GM18511 (cell line): ENCODE measurements around the gene SPTBN4.

ENCODE experiments used
- ATAC-seq: cut with Tn5 transposase; IDR thresholded peaks from one replicate; pipeline ENCODE4 v1.9.1; 2021; ENCODE audit warnings: mild to moderate bottlenecking, moderate library complexity; ENCODE audit not compliant: unreplicated experiment

The SPTBN4 gene

DNA sequence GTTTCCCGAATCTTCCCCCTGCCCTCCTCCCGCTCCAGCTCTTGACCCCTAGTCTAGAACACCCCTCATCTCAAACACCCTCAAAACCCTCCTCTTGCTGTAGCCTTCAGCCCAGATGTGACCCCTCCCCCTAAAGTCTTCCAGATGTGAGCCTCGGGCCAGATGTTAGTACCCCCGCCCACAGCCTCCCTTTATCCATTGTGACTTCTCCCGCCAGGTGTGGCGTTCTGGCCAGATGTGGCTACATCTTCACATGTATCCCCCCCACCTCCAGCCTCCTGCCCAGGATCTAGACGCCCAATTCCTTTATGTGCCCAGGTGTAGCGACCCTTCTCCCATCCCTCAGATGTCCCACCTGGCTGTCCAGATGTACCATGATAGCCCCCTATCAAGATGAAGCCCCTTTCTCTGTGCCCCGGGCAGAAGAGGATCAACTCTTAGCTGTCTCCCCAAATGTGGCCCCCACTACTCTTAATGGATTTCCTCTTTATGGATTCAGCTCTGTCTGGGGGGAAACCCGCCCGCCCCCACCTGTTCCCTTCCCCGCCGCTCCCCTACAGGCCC, 133.9 kb downstream of the SPTBN4 start:
- ATAC-seq: no peak

DNA sequence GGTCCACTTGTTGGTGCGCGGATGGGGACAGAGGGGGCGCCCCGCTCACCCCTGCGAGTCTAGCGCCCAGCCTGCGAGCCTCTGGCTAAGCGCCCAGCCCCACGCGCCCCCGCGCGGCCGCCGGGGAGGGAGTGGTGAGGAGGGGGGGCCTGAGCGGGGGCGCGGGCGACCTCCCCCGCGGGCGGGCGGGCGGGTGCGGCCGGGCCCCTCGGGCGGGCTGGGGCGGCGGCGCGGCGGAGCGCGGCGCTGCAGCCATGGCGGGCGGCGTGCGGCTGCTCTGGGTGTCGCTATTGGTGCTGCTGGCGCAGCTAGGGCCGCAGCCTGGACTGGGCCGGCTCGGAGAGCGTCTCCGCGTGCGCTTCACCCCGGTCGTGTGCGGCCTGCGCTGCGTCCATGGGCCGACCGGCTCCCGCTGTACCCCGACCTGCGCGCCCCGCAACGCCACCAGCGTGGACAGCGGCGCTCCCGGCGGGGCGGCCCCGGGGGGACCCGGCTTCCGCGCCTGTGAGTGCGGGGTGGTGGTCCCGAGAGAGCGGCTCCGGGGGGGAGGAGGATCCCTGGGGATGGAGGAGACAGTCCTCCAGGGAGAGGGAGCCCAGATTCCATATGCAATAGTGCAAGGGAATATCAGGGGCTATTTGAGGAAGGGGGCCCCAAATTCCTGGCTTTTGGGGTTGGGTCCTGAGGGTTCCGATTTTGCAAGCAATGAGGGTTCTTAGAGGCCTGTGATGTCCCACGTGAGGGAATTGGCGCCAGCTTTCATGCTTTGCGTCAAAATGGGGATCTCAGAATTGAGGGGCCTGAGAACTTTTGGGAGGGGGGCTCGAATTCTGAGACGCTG, 134.6 kb downstream of the SPTBN4 start, which contains the start of gene LTBP4:
LTBP4 (plus strand) TSS at position 236 of the 841 bp plus-strand sequence; CDS start at position 255, 19 bp downstream.
- no peak for ATAC-seq

- ATAC-seq: no peak
Measured at GRCh38 chr19:40603071-40603388, 136.2 kb downstream of the SPTBN4 start.

DNA sequence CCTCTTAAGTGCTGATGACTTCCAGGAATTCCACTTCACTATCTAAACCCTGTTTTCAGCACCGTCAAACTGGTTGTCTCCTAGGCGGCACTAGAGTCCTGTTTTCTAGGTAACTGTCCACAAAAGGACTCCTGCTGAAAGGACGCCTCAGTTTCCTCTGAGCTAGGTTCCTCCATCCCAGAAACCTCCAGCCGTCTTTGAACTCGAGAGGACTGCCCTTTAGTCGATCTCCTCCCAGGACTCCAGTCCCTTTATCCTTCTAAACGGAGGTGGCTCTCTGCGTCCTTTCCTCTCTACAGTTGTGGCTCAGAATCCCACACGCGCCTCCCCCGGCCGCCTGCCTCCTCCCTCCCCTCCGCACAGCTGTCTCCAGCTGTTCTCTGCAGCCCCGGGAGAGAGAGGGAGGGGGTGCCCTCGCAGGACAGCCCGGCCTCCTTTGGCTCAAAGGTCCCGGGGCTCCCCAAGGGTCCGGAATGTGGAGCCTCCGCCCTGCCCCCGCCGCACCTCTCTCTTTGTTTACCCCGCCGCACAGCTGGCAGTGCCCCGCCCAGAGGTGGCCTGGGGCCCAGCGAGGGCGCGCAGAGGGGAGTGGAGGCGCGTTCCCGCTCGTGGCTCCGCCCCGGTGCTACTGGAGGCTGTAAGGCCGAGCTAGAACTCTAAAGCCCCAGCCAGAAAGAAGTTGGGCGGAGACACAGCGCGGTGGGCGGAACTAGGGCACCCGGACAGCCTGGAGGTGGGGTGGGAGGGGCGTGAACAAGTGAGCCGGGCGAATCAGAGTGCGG, 136.8 kb downstream of the SPTBN4 start:
- peak; percentile 81 for ATAC-seq

GRCh38 chr19:40604171-40604646, 137.4 kb downstream of the SPTBN4 start:
- ATAC-seq: no peak

- no peak for ATAC-seq
Measured at GRCh38 chr19:40604647-40605215, 137.9 kb downstream of the SPTBN4 start.

DNA sequence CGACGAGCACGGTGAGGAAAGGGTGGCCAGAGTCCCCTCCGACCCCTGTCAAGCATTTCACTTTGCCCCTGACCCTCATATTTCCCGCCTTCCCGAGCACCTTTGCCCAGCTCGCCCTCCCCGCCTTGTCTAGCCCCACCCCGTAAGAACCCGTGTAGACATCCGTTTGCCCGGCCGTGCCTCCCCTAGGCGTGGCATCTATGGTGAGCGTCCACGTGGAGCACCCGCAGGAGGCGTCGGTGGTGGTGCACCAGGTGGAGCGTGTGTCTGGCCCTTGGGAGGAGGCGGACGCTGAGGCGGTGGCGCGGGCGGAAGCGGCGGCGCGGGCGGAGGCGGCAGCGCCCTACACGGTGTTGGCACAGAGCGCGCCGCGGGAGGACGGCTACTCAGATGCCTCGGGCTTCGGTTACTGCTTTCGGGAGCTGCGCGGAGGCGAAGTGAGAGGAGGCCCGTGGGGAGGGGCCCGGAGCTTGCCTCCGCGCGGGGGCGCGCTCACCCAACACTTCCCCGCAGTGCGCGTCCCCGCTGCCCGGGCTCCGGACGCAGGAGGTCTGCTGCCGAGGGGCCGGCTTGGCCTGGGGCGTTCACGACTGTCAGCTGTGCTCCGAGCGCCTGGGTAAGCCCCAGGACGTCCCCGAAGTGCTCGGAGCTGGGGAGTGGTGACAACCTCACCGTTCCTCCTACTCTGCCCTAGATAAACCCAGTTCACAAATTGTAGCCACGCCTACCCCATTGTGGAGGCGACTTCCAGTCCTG, 138.6 kb downstream of the SPTBN4 start:
- ATAC-seq: peak; percentile 32

DNA sequence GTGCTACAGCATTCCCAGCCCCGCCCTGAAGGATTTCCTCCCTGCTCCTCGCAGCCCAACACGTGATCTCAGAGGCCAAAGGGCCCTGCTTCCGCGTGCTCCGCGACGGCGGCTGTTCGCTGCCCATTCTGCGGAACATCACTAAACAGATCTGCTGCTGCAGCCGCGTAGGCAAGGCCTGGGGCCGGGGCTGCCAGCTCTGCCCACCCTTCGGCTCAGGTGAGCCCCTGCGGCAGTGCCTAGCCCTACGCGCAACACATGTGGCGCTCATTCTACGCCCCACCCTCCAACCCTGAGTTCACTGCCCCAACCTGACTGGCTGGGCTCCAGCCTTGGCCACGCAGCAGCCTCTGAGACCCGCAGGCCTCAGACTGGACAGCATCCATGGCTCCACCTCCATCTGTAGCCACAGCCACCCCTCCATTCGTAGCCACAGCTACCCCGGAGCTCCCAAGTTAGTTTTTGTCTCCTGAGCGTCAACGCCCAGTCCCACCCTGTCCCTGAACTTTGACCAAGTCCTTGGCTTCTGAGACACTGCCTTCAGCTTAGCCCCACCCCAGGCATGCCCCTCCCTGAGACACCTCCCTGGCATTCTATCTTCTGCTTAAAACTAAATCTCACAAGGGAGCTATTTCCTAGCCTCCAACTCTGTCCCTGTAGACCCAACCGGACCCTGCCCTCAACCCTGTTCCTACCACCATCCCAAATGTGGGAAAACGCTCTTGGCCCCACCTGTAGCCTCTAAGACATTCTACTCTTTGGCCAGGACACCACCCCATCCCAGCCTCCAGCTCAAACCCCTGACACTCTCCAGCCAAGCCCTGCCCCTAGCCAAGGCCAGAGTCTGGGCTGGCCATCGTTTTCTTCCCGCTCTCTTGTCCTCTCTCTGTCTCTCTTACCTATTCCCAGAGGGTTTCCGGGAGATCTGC, 140.8 kb downstream of the SPTBN4 start:
- ATAC-seq: no peak

DNA sequence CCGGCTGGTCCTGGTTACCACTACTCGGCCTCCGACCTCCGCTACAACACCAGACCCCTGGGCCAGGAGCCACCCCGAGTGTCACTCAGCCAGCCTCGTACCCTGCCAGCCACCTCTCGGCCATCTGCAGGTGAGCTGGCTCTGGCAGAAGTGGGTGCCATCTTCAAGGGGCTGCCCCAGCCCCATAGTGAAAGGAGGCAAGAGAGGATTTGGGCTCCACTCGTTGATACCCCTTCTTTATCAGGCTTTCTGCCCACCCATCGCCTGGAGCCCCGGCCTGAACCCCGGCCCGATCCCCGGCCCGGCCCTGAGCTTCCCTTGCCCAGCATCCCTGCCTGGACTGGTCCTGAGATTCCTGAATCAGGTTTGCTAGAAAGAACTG, 141.4 kb downstream of the SPTBN4 start:
- ATAC-seq: no peak

DNA sequence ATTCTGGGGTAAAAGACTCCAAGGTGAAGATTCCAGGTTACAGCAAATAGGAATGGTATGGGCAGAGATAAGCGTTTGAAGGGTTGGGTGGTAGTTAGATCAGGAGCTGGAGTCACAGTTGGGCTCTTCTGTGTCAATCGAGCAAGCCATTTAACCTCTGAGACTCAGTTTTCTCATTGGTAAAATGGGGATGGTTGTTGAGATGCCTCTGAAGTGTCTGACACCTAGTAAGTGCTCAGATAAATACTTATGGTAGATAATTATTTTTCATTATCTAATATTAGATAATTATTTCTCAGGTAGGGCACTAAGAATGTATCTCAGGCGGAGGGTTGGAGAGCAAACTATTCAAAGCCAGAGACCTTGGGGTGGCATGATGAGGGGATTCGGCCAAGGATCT, 142.2 kb downstream of the SPTBN4 start:
- no peak for ATAC-seq

GRCh38 chr19:40609561-40610395, 143.0 kb downstream of the SPTBN4 start:
- ATAC-seq: peak; percentile 59

- ATAC-seq: no peak
Measured at GRCh38 chr19:40610396-40611064, 143.7 kb downstream of the SPTBN4 start.

GRCh38 chr19:40611096-40611495, 144.3 kb downstream of the SPTBN4 start:
- no peak for ATAC-seq

GRCh38 chr19:40611900-40612698, 145.3 kb downstream of the SPTBN4 start:
- no peak for ATAC-seq

- no peak for ATAC-seq
Measured at GRCh38 chr19:40612831-40613689, 146.3 kb downstream of the SPTBN4 start.
